Osteocyte (in vitro differentiated cells): ENCODE measurements around the gene VKORC1. TPM values are rescaled to one million over a fixed set of nuclear protein-coding genes. Genes with fewer than 3 reads are reported as not detected.

ENCODE experiments used
- DNase-seq: peaks from one replicate; pipeline ENCODE4 v3.0.0; 2021; ENCODE audit warnings: mixed read lengths; ENCODE audit not compliant: unreplicated experiment; ENCODE audit errors: extremely low spot score
- H3K27ac Mint-ChIP-seq: one replicate; pipeline ENCODE4 v1.8.0; 2021; ENCODE audit warnings: mild to moderate bottlenecking, mixed read lengths; ENCODE audit not compliant: unreplicated experiment
- H3K27me3 Mint-ChIP-seq: one replicate; pipeline ENCODE4 v1.8.0; 2021; ENCODE audit warnings: mixed read lengths; ENCODE audit not compliant: unreplicated experiment
- H3K36me3 Mint-ChIP-seq: one replicate; pipeline ENCODE4 v1.8.0; 2021; ENCODE audit warnings: mixed read lengths; ENCODE audit not compliant: unreplicated experiment
- H3K4me1 Mint-ChIP-seq: one replicate; pipeline ENCODE4 v1.8.0; 2021; ENCODE audit warnings: mixed read lengths; ENCODE audit not compliant: unreplicated experiment
- H3K4me3 Mint-ChIP-seq: one replicate; pipeline ENCODE4 v1.8.0; 2021; ENCODE audit warnings: mild to moderate bottlenecking, moderate library complexity, mixed read lengths; ENCODE audit not compliant: unreplicated experiment
- H3K9me3 Mint-ChIP-seq: one replicate; pipeline ENCODE4 v1.8.0; 2021; ENCODE audit warnings: mixed read lengths; ENCODE audit not compliant: unreplicated experiment
- total RNA-seq: library from RNA; stranded (reverse); gene quantifications from 2 replicates; pipeline ENCODE4 v1.2.1, GENCODE V29; 2021
- TF ChIP-seq, protein P1 (sequence below): fragments of 200-600 bp; sonication (generic); IDR thresholded peaks from 2 replicates; pipeline ENCODE4 v1.5.0; 2021; ENCODE audit warnings: antibody characterized with exemption, mild to moderate bottlenecking, moderate library complexity

VKORC1 gene
- total RNA-seq, 1 donor from 2014 or later: 141 TPM

- no peaks in the 10 kb centered on the region for H3K27me3 Mint-ChIP-seq
- peaks cover 18% of the 10 kb centered on the region for H3K36me3 Mint-ChIP-seq
- H3K9me3 Mint-ChIP-seq: no peaks in the 10 kb centered on the region
- TF ChIP-seq, protein P1, sequence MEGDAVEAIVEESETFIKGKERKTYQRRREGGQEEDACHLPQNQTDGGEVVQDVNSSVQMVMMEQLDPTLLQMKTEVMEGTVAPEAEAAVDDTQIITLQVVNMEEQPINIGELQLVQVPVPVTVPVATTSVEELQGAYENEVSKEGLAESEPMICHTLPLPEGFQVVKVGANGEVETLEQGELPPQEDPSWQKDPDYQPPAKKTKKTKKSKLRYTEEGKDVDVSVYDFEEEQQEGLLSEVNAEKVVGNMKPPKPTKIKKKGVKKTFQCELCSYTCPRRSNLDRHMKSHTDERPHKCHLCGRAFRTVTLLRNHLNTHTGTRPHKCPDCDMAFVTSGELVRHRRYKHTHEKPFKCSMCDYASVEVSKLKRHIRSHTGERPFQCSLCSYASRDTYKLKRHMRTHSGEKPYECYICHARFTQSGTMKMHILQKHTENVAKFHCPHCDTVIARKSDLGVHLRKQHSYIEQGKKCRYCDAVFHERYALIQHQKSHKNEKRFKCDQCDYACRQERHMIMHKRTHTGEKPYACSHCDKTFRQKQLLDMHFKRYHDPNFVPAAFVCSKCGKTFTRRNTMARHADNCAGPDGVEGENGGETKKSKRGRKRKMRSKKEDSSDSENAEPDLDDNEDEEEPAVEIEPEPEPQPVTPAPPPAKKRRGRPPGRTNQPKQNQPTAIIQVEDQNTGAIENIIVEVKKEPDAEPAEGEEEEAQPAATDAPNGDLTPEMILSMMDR: no peak
- H3K4me3 Mint-ChIP-seq: peak overlapping the region; percentile 26
- peak overlapping the region; percentile 97 for H3K27ac Mint-ChIP-seq
- peaks cover 26% of the 10 kb centered on the region for H3K4me1 Mint-ChIP-seq
- no peak for DNase-seq
Observed at GRCh38 chr16:31063843-31064611, 30.6 kb downstream of the VKORC1 start.

DNA sequence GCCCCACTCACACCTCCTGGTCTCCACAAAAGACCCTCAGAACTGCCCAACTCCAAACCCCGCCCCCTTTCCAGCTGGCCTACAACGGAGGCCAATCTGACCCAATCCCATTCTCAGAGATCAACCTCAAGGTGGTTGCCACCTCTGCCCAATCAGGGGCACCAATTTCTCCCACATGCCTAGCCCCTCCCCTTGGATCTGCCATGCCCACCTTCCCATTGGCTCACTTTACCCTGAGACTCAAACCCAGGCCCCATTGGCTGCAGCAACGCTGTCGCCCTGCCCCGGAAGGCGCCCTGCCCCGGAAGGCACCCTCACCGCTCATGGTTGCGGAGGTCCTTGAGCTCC lies 31.1 kb downstream of the VKORC1 start:
- H3K27me3 Mint-ChIP-seq: no peaks in the 10 kb centered on the region
- H3K4me1 Mint-ChIP-seq: peaks cover 26% of the 10 kb centered on the region
- peak overlapping the region; percentile 62 for H3K27ac Mint-ChIP-seq
- no peak overlapping the region for H3K4me3 Mint-ChIP-seq
- peaks cover 18% of the 10 kb centered on the region for H3K36me3 Mint-ChIP-seq
- H3K9me3 Mint-ChIP-seq: no peaks in the 10 kb centered on the region
- TF ChIP-seq, protein P1: no peak
- no peak for DNase-seq

GRCh38 chr16:31061813-31062440 lies 32.7 kb downstream of the VKORC1 start:
- Mint-ChIP-seq H3K4me3 (no peak overlapping the region), H3K9me3 (no peaks in the 10 kb centered on the region), H3K27me3 (no peaks in the 10 kb centered on the region), H3K36me3 (peaks cover 18% of the 10 kb centered on the region), H3K4me1 (peaks cover 26% of the 10 kb centered on the region), H3K27ac (no peak overlapping the region)
- no peak for DNase-seq
- TF ChIP-seq, protein P1: no peak

DNA sequence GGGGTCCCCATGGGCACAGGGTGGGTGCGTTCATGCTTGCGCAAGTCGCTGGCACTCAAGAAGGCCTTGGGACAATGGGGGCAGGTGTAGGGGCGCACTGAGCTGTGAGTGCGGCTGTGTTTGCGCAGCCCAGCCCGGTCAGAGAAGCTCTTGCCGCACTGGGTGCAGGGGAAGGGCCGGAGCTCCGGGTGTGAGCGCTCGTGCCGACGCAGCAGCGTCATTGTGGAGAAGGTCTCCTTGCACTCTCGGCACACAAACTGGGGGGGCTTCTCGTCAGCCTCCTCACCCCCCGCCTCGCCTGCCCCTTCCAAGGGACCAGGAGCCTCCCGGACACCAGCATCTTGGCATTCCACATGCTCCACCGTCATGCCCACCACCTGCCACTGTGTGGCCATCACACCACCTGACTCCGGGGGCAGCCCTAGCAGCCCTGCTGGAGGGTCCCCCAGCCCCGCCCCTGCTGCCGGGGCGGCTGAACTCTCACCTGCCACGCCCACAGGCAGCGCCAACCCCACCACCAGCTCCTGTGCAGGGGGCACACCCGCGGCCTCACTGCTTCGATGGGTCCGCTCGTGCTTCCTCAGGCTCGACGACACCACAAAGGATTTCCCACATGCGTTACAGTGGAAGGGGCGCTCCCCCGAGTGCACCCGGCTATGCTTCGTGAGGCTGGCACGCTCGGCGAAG lies 33.3 kb downstream of the VKORC1 start:
- TF ChIP-seq, protein P1: no peak
- H3K27ac Mint-ChIP-seq: no peak overlapping the region
- no peaks in the 10 kb centered on the region for H3K9me3 Mint-ChIP-seq
- H3K27me3 Mint-ChIP-seq: no peaks in the 10 kb centered on the region
- DNase-seq: no peak
- no peak overlapping the region for H3K4me3 Mint-ChIP-seq
- H3K36me3 Mint-ChIP-seq: peaks cover 18% of the 10 kb centered on the region
- H3K4me1 Mint-ChIP-seq: peaks cover 24% of the 10 kb centered on the region

DNA sequence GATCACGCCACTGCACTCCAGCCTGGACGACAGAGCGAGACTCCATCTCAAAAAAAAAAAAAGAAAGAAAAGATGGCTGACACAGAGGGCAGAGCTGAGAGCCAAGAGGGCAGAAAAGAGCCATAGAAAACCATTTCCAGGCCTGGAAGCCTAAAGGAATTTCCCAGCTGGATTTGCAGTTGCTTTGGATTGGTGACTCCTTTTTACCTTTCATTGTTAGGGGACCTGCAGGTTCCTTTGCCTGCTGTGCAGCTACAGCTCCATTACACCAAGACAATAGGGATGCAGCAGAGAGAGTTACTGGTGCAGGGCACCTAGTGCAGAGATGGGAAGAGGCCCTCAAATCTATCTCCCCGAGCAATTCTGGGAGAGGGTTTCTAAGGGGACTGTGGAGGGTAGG lies 39.0 kb downstream of the VKORC1 start:
- Mint-ChIP-seq H3K4me3 (no peak overlapping the region), H3K36me3 (no peaks in the 10 kb centered on the region), H3K27me3 (no peaks in the 10 kb centered on the region), H3K9me3 (no peaks in the 10 kb centered on the region), H3K27ac (no peak overlapping the region), H3K4me1 (peaks cover 13% of the 10 kb centered on the region)
- TF ChIP-seq, protein P1: no peak
- no peak for DNase-seq
